Measurements from ENCODE around the gene EXOC6B.

Gene EXOC6B

GRCh38 chr2:72828840-72829507, 3.1 kb upstream of the EXOC6B start:
- no peak for DNase-seq

- no peak for DNase-seq
Measured at GRCh38 chr2:72827966-72828646, 2.3 kb upstream of the EXOC6B start.

- no peak for DNase-seq
Measured at GRCh38 chr2:72827487-72827886, 1.7 kb upstream of the EXOC6B start.

- DNase-seq: no peak
Measured at GRCh38 chr2:72826156-72826477, 284 bp upstream of the EXOC6B start.

GRCh38 chr2:72824224-72824842, 1.5 kb downstream of the EXOC6B start:
- no peak for DNase-seq

GRCh38 chr2:72822794-72823193, 3.0 kb downstream of the EXOC6B start:
- no peak for DNase-seq

GRCh38 chr2:72821983-72822382, 3.9 kb downstream of the EXOC6B start:
- no peak for DNase-seq

GRCh38 chr2:72821118-72821517, 4.7 kb downstream of the EXOC6B start:
- DNase-seq: no peak

GRCh38 chr2:72819501-72819900, 6.3 kb downstream of the EXOC6B start:
- DNase-seq: no peak

- no peak for DNase-seq
Measured at GRCh38 chr2:72815655-72816278, 10.1 kb downstream of the EXOC6B start.

GRCh38 chr2:72813841-72814240, 12.0 kb downstream of the EXOC6B start:
- no peak for DNase-seq

- no peak for DNase-seq
Measured at GRCh38 chr2:72810165-72810564, 15.7 kb downstream of the EXOC6B start.

GRCh38 chr2:72809095-72809494, 16.7 kb downstream of the EXOC6B start:
- DNase-seq: no peak

GRCh38 chr2:72806280-72806945, 19.4 kb downstream of the EXOC6B start:
- no peak for DNase-seq

- DNase-seq: no peak
Measured at GRCh38 chr2:72803626-72804320, 22.1 kb downstream of the EXOC6B start.

- no peak for DNase-seq
Measured at GRCh38 chr2:72803151-72803550, 22.7 kb downstream of the EXOC6B start.

GRCh38 chr2:72800492-72800891, 25.3 kb downstream of the EXOC6B start:
- DNase-seq: no peak

- DNase-seq: no peak
Measured at GRCh38 chr2:72797740-72798139, 28.1 kb downstream of the EXOC6B start.

GRCh38 chr2:72796766-72797165, 29.1 kb downstream of the EXOC6B start:
- DNase-seq: no peak

GRCh38 chr2:72794572-72794971, 31.3 kb downstream of the EXOC6B start:
- no peak for DNase-seq

GRCh38 chr2:72793798-72794440, 31.9 kb downstream of the EXOC6B start:
- no peak for DNase-seq

GRCh38 chr2:72789241-72789640, 36.6 kb downstream of the EXOC6B start:
- DNase-seq: no peak

All from bone marrow (tissue), 2 donors.